ENCODE measurements around the gene BTBD10. TPM values are rescaled to one million over a fixed set of nuclear protein-coding genes. Genes with fewer than 3 reads are reported as not detected.

The BTBD10 gene
- total and polyA plus RNA-seq, 2 of the 13 experiments (the other 11 are each of a cell fraction or from before 2014, with no cell fraction given), result 9.8 to 26.6 TPM

DNA sequence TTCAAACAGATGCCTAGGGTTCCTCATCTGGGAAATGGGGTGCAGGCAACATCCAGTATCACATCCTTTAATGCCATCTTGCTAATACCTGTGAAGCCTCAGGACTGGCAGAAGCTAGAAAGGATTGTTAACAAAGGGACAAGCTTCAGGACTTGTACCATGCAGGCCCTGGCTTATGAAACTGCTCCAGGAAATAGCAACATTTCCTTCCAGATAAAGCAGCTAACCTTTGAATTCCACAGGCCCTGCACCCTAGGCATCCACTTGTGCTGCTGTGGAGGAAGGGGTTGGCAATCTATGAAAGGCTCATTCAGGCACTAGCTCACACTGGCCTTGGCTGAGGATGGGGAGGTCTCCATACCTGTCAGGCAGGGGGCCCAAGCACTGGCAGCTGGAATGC is 87.2 kb downstream of the BTBD10 start:
- Histone ChIP-seq H3K27me3 (ENCODE audit: control insufficient read depth in 1 of 2, insufficient read depth in 2 of 2, low read length in 2 of 2) (no peaks in the 10 kb centered on the region), H4K20me1 (ENCODE audit: insufficient read depth, low read length) (no peaks in the 10 kb centered on the region), H3K79me2 (ENCODE audit: insufficient read depth, low read length) (no peaks in the 10 kb centered on the region), H3K4me3 (replicated peaks in 1 of 3; ENCODE audit: insufficient read depth in 1 of 3, low read depth in 2 of 3, low read length in 3 of 3) (no peak overlapping the region), H3K9ac (ENCODE audit: insufficient read depth, low read depth, low read length) (no peak overlapping the region), H3K9me3 (ENCODE audit: low read length) (no peaks in the 10 kb centered on the region), H3K4me1 (ENCODE audit: insufficient read depth, low read length) (no peaks in the 10 kb centered on the region), H2AFZ (ENCODE audit: low read length) (no peak overlapping the region), H3K4me2 (ENCODE audit: low read depth, low read length) (no peak overlapping the region), H3K27ac (ENCODE audit: extremely low read length, insufficient read depth, low read length) (no peak overlapping the region), H3K36me3 (replicated peaks in 1 of 2; ENCODE audit: control insufficient read depth in 1 of 2, insufficient read depth in 2 of 2, low read length in 2 of 2) (no peaks in the 10 kb centered on the region; a peak in 1 of 5 replicates)
- DNase-seq (ENCODE audit: low spot score) (no peak), ATAC-seq (peak; percentile 33; the same call in 2 of the 3 replicates), FAIRE-seq (no peak)
- CTCF ChIA-PET (ENCODE audit: low intra/inter-chr PET ratio, low total read pairs), result no interaction called here
- BruUV-seq (replicated peaks), result no TSS peak
- in situ Hi-C loops (cut with HindIII; ENCODE audit: extremely low pct_ligation_motif_present, low pct_unique_long_range_greater_than_20kb), result no loop called here
- POLR2A ChIA-PET, result no interaction called here
- intact Hi-C loops (cut with micrococcal nuclease; ENCODE audit: unreplicated experiment), result no loop called here
- TF ChIP-seq, protein P1, sequence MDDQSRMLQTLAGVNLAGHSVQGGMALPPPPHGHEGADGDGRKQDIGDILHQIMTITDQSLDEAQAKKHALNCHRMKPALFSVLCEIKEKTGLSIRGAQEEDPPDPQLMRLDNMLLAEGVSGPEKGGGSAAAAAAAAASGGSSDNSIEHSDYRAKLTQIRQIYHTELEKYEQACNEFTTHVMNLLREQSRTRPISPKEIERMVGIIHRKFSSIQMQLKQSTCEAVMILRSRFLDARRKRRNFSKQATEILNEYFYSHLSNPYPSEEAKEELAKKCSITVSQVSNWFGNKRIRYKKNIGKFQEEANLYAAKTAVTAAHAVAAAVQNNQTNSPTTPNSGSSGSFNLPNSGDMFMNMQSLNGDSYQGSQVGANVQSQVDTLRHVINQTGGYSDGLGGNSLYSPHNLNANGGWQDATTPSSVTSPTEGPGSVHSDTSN (CRISPR knock-in tag; IDR thresholded peaks at IDR 0.05; ENCODE audit: borderline replicate concordance), result no peak
- TF ChIP-seq NFE2 (CRISPR knock-in tag; IDR thresholded peaks at IDR 0.05), result no peak
- TF ChIP-seq, protein P2, sequence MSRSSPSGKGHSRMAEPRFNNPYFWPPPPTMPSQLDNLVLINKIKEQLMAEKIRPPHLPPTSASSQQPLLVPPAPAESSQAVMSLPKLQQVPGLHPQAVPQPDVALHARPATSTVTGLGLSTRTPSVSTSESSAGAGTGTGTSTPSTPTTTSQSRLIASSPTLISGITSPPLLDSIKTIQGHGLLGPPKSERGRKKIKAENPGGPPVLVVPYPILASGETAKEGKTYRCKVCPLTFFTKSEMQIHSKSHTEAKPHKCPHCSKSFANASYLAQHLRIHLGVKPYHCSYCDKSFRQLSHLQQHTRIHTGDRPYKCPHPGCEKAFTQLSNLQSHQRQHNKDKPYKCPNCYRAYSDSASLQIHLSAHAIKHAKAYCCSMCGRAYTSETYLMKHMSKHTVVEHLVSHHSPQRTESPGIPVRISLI (CRISPR knock-in tag; IDR thresholded peaks at IDR 0.05; ENCODE audit: borderline replicate concordance), result no peak
- TF ChIP-seq, protein P3, sequence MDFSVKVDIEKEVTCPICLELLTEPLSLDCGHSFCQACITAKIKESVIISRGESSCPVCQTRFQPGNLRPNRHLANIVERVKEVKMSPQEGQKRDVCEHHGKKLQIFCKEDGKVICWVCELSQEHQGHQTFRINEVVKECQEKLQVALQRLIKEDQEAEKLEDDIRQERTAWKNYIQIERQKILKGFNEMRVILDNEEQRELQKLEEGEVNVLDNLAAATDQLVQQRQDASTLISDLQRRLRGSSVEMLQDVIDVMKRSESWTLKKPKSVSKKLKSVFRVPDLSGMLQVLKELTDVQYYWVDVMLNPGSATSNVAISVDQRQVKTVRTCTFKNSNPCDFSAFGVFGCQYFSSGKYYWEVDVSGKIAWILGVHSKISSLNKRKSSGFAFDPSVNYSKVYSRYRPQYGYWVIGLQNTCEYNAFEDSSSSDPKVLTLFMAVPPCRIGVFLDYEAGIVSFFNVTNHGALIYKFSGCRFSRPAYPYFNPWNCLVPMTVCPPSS (IDR thresholded peaks at IDR 0.05), result no peak
- TF ChIP-seq ZNF556 (CRISPR knock-in tag; IDR thresholded peaks at IDR 0.05; ENCODE audit: borderline replicate concordance), result no peak
- TF ChIP-seq ZNF557 (CRISPR knock-in tag; IDR thresholded peaks at IDR 0.05), result no peak
- TF ChIP-seq CHD2 (IDR thresholded peaks at IDR 0.05; ENCODE audit: low read depth, low read length), result no peak
- TF ChIP-seq PCBP2 (optimal IDR thresholded peaks at IDR 0.05; ENCODE audit: low read depth, low read length, poor library complexity, severe bottlenecking), result no peak
- no peak for TF ChIP-seq SNAPC2 (CRISPR knock-in tag; IDR thresholded peaks at IDR 0.05)
- no peak for TF ChIP-seq CREB1 (IDR thresholded peaks at IDR 0.05)
- no peak for TF ChIP-seq CREB1 (CRISPR knock-in tag; IDR thresholded peaks at IDR 0.05)
- TF ChIP-seq, protein P4, sequence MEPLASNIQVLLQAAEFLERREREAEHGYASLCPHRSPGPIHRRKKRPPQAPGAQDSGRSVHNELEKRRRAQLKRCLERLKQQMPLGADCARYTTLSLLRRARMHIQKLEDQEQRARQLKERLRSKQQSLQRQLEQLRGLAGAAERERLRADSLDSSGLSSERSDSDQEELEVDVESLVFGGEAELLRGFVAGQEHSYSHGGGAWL (CRISPR knock-in tag; IDR thresholded peaks at IDR 0.05), result no peak
- TF ChIP-seq ZNF224 (CRISPR knock-in tag; IDR thresholded peaks at IDR 0.05), result no peak
- no peak for TF ChIP-seq ZNF609 (CRISPR knock-in tag; IDR thresholded peaks at IDR 0.05; ENCODE audit: borderline replicate concordance)
- TF ChIP-seq ZNF563 (CRISPR knock-in tag; IDR thresholded peaks at IDR 0.05), result no peak
- TF ChIP-seq ZNF891 (CRISPR knock-in tag; IDR thresholded peaks at IDR 0.05), result no peak
- TF ChIP-seq ZNF235 (CRISPR knock-in tag; IDR thresholded peaks at IDR 0.05; ENCODE audit: borderline replicate concordance), result no peak
- TF ChIP-seq ZNF335 (CRISPR knock-in tag; IDR thresholded peaks at IDR 0.05), result no peak

Measured in HepG2 (cell line).